ENCODE measurements around the gene SDCBP2.
A peak's percentile ranks its signal among the peaks of the same experiment; 100 is the strongest.

SDCBP2 gene

DNA sequence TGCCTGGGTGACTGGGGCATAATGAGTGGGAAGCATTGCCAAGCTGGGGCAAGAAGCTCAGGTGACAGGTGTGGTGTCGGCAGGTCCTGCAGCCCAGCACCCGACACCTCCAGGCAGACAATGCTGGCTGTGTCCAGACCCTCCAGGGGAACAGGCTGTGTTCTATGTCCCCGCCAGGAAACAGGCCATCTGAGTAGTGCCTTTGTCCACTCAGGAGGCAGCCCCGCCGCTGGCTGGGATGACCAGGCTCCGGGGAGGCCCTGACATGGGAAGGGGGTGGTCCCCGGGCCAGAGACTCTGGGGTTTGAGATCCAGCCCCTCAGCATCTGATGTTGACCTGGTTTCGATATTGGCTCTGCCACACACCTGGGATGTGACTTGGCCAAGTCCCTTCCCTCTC is 34.4 kb downstream of the SDCBP2 start:
- DNase-seq: no peak

DNA sequence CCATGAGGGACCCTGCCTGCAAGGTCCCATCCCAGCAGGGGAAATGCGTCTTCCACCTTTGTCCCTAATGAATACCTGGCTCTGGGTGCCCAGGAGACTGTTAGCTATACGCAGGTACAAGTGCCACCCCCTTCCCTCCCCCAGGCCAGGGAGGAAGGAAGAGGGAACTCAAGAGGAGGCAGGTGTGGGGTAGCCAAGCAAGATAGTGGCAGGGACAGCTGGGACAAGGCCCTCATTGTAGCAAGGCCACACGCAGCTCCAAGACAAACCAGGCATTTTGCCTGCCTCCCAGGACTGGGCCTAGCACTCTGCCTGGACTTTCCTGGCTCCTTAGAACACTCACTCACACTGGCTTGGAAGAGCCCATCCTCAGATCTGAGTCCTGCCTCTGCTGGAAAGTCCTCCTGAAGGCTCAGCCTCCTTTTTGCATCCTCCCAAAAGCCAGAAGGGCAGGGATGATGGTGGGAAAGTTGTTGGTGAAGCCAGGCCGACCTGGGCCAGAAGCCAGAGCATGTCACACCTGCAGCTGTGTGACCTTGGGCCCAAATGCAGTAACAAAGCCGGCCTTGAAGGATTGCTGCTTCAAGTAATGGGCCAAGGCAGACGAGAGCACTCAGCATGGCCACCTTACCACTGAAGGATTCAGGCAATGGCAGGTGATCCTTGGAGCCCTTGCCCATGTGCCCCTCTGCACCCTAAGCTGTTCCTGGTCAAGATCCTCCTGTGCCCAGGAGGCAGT is 35.1 kb downstream of the SDCBP2 start:
- no peak for DNase-seq

DNA sequence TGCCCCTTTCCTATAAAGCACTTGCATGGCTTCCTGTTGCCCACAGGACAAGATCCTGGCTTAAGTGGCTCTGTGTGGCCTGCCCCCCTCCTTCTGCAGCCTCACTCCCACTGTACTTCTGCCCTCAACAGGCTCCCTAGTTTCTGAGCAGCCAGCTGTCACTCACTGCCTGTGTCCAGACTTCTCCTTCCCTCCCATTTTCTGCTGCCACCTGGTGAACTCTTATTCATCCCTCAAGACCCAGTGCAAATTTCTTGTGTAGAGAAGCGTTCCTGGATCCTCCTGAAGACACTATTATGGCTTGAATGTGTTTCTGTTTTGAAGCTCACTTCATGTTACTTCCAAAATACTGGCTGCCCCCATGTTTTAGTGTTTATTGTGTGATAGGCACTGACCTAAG is 36.3 kb downstream of the SDCBP2 start:
- DNase-seq: no peak

DNA sequence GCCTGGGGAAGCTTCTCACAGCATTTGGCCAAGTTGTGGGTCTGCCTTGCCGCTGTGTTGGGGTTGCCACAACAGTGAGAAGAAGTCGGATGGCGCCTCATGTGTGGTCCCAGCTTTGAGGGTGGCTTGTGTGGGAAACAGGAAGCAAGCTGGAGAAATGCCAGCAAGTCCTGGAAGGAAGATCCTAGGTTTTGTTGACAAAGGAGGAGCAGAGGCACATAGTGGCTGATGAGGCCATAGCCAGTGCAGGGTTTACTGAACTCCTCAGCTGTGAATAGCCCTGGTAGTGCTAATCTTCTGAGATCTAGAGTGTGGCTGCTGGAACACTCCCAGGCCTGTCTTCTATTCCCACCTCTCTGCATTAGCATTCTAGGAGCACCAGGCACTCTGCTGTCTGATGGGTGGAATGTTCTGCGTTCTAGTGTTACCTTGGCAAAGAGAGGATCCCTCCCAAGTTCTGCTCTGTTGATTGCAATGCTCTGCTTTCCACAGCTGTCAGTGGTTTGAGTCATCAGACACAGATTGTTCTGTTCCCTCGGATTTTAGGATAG is 37.7 kb downstream of the SDCBP2 start:
- DNase-seq: no peak

DNA sequence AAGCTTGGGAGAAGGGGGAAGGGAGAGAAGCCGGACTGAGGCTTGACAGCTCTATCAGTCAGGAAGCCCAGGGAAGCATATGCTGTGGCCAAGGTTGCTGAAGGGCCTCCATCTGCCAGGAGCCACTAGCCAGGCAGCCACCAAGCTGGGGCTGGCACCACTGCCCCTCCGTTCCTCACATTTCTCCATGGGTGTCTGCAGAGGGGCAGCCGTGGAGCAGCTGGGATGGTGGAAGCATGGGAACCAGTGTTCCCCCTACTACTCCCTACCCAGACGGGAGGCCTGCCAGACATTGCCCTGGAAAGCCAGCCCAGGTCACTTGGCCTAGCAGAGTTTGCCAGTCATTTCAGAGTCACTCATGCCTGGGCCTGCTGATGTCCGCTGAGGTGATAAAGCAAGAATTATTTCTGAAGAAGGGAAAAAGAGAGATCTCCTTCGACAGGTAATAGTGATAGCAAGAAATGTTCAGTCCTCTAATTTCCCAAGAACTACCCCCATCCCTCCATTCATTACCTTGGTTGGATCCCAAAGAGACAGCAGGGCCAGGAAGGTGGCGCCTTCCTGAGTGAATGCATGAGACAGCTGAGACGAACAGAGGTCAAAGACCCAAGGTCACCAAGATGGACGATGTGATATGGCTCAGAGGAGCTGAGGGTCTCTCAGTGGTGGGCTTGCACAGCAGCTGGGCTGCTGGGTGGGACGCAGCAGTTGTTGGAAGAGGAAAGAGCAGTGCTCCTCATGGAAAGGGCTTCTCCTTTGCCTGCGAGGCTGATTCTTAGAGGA is 41.0 kb downstream of the SDCBP2 start:
- DNase-seq: no peak

DNA sequence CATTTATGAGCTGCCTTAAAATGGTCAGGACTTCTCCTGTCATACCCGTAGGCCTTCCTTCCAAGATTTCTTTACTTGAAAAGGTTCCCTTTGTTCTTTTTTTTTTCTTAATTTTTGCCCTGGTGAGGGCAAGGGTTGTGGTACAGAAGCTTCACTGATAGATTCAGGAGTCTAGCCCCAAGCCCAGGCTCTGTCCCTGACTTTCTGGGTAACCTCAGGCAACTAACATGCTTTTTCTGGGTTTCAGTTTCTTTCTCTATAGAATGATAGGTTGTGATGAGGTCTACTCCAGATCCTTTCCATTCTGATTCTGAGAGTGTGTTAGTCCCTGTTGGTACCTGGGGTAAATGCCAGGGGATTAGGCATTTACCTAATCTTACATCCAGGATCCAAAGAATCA is 41.6 kb downstream of the SDCBP2 start:
- peak; percentile 10 for DNase-seq

DNA sequence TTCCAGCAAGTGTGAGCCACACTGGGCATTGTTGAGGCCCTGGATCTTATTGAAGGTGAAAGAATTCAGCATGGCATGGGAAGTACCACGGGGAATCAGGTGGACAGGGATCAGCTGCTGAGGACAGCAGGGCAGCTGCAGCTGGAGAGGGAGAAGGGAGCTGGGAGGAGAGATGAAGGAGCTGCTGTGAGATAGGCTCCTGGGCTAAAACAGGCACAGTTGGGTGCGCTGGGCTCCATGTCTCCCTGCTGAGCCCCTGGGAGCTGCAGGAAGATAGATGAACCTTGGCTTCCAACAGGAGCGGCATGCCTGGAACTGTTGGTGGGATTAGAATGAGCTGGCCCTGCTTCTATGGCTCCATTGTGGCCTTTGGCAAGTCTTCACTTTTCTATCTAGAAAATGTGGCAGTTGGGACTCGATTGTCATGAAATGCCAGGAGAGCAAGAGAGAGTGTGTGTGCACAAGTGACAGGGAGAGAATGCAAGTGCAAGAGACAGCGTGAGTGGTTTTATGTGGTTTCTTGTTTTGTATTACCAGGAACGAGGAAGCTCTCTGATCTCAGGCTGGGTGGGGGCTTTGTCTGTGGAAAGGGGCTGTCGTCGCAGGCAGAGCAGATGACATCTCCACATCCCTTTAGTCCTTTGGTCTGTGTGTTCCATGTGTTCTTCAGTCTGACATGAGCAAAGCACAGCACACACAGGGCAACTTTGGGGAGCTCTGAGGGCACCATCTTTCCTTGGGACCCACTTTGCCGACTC is 42.5 kb downstream of the SDCBP2 start:
- DNase-seq: no peak

DNA sequence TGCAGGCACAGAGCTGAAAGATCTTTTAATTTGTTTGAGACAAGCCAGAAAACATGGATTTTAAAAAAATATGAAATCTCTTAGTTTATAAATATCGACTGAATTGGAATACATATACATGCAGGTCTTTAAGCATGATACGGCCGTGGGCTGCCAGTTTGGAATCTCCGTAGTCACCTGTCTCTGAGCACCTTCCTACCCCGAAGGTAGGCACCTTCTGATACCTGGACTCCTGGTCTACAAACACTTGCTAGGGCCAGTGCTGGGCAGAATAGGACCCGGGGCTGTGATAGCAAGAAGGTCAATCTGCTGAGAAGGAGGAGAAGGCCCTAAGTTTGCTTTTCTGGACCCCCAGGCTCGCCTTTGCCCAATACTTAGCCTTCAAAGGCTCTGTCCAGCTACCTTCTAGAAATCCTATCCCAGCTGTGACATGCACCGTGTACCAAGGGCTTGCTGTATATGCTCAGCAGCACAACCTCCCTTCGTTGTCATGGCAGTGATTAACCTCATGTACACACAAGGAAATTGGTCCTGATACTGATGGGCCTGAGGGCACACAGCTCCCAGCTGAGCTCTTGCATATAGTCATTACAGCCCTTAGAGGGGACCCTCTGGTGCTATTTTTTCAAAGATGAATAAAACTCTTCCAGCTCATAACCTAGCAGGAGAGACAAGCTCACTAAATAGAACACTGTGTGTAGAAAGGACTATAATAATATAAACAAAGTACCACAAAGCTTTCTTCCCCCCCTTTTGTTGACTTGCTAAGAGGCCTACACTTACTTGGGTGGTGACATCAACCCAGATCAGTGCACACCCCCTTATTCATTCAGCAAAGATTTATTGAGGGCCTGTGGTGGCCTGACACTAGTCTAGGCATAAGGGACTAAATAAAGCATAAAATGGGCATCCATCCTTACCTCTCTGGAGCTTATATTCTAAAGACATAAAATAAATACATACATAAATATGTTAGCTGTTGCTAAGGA is 45.1 kb downstream of the SDCBP2 start:
- no peak for DNase-seq

DNA sequence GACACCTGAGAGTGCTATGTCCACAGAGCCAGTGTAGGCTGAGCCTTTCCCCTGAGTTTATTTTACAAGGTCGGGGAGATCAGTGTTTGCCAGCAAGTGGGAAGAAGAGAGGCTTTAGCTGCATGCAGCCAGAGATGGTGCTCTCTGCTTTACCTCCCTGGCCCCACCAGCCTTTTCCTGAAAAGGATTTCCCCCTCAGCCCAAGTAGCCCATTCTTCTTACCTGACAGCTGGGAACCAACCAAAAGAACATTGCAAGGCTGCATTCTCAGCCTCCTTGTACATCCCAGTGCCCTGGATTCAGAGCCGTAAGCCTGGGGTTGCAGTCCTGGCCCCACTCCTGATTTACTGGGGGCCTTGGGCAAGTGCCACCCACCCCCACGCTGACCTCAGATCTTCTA is 46.0 kb downstream of the SDCBP2 start:
- DNase-seq: no peak

DNA sequence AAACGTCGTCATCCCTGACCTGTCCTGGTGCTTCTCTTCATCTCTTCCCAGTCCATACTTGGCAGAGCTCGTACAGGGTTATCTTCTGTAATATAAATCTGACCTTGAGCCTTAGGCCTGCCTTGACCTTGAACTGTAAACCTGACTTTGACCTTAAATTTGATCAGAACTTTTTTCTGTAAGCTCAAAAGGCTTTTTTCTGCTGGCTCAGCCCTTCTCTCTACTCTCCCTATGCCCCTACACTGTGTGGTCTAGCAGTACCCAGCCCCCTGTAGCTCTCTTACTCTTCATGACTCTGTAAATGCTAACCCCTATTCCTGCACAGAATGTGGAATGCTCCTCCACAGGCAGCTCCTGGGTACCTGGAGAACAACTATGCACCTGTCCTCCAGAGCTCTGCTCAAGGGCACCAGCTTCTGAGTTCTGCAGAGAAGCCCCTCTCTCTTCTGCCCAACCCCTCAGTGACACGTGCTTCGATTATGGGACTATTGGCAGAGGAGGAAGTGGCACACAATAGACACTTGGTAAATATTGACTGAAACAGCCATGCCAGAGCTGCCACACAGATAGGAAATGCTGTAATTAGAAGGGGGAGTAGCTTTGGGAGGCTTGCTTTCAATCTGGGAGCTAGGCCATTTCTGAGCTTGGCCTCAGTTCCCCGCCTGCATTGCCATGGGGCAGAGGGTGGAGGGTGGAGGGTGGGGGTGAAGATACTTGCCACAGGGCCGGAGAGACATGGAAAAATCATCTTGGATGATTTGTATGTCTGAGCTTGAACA is 47.5 kb downstream of the SDCBP2 start:
- no peak for DNase-seq

DNA sequence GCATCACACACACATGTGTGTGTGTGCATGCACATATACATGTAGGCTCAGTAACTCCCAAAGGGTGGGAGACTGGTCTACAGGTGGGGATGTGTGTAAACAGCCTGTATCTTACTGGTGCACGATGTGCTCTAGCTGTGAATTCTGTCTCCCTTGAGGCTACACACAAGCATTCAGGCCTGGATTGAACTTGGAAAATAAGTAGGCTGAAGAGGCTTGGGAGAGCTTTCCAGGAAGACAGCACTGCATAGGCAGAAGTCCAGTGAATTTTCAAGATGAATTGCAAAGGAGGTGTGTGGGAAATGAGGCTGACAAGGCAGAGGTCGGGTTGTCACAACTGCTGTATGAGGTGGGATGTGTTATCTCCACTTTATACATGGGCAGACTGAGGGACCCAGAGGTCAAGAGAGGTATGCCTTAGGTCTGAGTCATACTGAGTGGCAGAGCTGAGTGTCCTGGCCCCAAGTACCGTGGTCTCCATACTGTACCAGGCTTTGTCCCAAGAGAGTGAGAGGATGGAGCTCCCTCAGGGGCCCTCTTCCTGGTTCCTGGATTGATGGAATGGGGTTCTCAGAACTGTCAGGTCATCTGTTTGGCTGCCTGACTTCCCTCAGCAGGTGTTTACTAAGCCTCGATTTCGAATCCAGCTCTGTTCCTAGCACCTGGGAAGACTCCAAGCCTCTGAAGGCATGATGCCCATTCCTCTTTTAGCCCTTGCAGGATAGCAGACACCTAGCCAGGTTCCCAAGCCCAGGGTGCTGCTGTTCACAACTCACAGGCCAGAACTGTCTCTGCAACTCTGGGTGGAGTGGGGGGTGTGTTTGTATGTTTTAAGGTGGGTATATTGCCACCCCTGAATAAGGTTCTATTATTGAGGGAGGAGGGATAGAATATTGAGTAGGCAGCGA is 48.5 kb downstream of the SDCBP2 start:
- DNase-seq: no peak

DNA sequence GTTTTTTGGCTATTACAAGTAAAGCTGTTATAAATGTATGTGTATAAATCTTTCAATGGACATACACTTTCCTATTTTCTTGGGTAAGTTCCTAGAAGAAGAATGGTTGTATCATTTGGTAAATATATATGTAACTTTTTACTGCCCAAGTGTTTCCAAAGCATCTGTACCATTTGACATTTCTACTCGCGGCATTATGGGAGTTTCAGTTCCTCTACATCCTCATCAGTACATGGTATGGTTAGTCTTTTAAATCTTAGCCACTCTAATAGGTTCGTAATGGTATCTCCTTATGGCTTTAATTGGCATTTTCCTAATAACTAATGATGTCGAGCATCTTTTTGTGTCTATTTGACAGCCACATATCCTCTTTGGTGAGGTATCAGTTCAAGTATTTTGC is 49.9 kb downstream of the SDCBP2 start:
- no peak for DNase-seq

DNA sequence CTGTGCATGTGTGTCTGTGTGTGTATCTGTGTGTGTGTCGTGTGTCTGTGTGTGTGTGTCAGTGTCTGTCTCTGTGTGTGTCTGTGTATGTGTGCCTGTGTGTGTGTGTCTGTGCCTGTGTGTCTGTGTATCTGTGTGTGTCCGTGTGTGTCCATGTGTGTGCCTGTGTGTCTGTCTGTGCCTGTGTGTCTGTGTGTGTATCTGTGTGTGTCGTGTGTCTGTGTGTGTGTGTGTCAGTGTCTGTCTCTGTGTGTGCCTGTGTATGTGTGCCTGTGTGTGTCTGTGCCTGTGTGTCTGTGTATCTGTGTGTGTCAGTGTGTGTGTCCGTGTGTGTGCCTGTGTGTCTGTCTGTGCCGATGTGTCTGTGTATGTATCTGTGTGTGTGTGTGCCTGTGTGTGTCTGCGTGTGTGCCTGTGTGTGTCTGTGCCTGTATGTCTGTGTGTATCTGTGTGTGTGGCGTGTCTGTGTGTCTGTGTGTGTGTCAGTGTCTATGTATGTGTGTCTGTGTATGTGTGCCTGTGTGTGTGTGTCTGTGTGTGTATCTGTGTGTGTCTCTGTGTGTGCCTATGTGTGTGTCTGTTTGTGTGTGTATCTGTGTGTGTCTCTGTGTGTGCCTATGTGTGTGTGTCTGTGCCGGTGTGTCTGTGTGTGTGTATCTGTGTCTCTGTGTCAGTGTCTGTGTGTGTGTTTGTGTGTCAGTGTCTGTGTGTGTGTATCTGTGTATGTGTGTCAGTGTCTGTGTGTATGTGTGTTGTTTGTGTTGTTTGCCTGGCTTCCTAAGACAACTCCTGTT is 51.2 kb downstream of the SDCBP2 start:
- DNase-seq: no peak

DNA sequence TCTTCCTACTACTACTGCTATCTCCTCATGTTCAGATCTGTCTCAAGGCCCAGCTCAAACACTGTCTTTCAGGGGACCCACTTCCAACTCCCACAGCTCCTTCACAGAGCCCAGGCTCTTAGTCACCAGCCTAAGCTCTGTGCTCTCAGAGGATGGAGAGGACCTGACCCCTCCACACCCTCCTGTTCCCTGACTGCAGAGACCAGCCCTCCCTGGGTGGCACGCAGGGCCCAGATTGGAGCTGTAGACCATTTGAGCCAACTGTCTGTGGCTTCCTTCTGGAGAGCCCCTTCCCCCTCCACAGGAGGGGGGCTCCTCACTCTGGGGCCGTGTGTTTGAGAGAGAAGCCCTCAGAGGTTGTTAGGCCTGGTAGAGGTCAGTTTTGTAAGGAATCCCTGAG is 53.0 kb downstream of the SDCBP2 start:
- DNase-seq: no peak

DNA sequence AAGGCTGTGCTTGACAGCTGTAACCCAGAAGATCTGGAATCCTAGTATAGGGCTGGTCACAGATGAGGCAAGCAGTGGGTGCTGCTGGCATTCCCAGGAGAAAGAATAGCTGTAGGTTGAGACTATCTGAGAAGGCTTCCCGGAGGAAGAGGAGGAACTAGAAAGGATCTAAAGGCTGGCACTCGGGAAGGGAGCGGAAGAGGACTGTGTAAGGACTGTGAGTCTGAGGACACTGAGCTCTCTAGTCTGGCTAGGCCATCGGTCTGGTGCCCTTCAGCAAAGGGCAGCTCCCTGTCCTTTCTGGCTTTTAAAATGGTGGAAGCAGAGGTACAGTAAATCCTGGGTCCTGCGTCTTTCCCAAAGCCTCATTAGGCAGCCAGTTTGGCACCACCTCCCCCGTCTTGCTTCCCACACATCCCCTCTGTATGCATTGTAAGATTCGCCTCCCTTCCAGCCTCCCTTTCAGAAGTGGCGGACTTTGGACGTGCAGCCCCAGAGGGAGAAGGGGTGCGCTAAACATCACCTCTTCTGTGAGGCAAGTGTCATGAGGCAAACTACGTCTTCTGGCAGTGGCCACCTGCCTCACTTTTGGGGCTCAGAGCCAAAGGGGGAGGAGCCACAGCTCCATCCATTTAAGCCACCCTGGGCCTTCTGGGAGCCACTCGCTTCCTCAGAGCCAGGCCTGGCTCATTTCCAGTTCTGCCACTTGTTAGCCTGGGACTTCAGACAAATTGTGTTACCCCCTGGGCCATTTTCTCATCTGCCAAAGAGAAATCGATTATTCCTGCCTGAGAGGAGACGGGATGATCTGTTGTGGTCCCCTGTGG is 54.2 kb downstream of the SDCBP2 start:
- DNase-seq: no peak

DNA sequence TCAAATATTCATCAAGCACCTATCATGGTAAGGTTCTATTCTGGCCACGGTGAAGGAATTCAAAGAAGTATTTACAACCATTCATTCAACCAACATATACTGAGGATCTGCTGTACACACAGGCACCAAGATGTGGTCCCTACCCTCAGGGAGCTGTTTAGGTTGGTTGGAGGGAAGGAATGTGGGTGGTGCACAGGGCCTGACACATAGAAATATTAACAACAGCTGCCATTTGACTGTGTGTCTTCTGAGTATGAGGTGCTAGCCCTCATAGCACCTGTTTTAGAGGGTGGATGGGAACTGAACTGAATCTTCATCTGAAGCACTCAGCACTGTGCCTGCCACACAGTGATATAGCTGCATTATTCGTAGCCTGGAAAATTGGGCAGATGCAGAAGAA is 55.6 kb downstream of the SDCBP2 start:
- DNase-seq: no peak

DNA sequence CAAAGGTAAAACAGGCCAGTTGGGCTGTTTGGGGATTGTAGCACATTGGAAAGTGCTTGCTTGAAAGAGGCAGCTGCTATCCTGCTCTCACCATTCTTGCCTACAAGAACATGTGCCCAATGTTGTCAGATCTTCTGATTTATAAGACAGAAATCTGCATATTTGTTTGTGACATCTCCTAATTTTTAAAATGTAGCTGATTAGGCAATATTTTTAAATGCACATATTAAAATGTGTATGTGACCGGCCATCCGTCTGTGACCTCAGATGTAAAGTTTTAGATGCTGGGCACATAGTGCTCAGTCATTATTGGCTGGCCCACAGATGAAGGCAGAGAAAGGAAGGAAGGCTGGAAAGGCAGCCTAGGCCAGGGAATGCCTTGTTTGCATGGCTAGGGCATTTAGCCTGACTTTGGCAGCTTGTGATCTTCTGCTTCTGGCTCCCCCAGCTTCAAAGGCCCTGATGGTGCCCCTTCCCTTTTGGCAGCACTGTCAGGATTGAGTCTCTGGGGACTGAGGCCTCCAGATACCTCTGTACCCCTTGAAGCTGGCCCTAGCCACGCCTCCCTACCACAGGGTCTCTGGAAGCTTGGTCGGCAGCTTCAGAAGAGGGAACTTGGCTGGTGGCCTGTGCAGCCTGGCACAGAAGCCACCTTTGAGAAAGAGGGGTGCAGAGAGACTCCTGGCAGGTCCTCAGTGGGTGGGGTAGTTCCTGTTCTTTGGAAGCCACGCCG is 56.4 kb downstream of the SDCBP2 start:
- no peak for DNase-seq

DNA sequence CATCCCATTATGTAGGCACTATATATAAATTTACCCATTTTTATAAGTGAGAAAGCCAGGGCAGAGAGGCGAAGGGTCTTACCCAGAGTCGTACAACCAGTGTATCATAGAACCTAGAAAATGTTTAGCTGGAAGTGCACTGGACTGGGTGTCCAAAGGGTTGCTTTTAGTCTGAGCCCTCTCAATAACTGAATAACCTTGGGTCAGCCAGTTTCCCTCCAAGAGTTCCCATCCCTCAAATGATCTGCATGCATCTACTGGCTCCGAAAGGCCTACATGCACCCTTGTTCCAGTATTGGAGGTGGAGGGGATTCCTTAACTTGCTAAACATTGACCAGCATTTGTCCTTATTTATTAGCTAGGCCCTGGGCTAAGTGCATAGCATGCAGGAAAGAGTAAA is 59.1 kb downstream of the SDCBP2 start:
- DNase-seq: no peak
